ENCODE measurements around the gene LATS1.
"Not testable (repeated sequence)": the region's sequence is repeated elsewhere in the genome, so short reads cannot be mapped to it uniquely, and the experiment has no call there.

The LATS1 gene

GRCh38 chr6:149728499-149729234 is 10.8 kb upstream of the LATS1 start:
- DNase-seq (ENCODE audit: low spot score), result no peak

DNA sequence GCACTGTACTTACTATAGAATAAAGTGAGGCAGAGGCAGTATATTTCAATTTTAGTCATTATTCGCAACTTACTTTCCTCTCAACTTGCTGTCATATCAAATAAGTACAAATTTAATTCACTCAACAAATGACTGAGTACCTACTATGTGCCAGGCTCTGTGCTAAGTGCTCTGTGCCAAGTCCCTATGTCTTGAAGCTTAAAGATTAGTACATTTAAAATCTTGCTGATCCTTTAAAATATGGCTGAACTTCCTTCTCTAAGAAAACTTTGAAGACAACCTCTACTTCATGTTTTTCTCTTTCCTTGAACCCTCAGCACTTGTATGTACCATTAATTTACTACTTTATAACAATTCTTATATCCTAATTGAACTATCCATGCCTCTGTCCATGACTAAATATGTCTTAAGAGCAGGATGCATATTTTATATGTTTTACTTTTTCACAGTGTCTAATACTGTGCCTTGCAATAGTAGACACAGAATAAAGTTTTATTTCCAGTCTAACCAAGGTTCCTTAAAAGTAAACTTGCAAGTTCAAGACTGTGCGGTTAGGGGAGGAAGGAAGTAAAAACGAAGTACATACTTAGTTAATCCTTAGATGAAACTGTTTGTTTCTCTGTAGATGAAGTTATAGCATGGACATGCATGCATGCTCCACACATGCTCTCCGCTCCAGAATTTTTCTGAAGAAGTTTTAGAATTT is 10.0 kb upstream of the LATS1 start:
- no peak for DNase-seq (ENCODE audit: low spot score)

- DNase-seq (ENCODE audit: low spot score), result no peak
Observed at GRCh38 chr6:149725785-149726184, 7.9 kb upstream of the LATS1 start.

- DNase-seq (ENCODE audit: low spot score), result peak; percentile 58
Observed at GRCh38 chr6:149723771-149724417, 6.0 kb upstream of the LATS1 start.

GRCh38 chr6:149723262-149723661 is 5.4 kb upstream of the LATS1 start:
- no peak for DNase-seq (ENCODE audit: low spot score)

- no peak for DNase-seq (ENCODE audit: low spot score)
Observed at GRCh38 chr6:149719531-149719930, 1.6 kb upstream of the LATS1 start.

GRCh38 chr6:149717255-149717587 is 680 bp downstream of the LATS1 start:
- DNase-seq (ENCODE audit: low spot score), result no peak

DNA sequence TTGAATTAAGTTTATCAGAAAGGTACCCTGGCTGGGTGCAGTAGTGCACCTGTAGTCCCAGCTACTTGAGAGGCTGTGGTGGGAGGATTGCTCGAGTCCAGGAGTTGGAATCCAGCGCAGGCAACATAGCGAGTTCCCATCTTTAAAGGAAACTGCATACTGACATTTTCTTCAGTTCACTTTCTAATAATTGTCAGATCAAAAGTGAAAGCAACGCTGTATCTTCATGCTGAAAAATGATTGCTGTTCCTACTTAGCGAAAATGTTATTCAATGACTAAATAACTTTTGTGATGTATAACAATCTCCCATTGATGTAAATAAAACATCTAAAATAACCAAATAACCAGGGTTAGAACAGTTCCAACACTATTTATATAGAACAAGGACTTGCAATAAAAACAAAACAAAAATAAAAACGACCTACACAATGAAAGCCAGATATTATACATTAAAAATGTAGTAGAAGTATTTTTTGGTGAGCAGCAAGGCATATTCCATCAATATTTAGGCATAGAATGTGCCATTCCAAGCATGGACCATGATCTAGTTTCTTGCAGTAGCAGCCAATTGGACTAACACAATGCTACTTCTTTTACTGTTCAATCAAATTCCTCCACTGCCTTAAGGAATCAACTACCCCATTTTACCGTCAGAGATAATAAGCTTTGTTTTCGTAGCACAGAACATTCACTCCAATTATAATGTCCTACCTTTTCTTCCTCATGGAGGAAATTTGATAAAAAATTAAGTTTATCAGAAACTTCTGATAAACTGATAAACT is 1.5 kb downstream of the LATS1 start:
- no peak for DNase-seq (ENCODE audit: low spot score)

DNA sequence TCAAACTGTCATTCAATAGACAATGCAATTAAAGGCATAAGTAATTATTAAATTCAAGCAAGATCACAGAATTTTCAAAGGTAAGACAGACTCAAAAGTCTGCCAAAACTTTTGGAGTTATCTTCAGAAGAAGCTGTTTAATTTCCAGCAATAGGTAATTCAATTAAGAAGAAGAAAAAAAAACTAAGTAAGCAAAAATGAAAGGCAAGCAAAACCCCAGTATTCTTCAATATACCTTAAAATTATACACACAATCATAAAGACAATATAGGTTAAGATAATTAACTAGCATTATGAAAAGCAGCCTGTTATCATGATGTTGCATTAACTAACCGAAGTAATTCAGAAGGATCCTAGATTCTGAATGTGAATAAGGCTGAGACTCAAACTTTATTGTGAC is 3.5 kb downstream of the LATS1 start:
- no peak for DNase-seq (ENCODE audit: low spot score)

GRCh38 chr6:149711711-149712110 is 6.2 kb downstream of the LATS1 start:
- no peak for DNase-seq (ENCODE audit: low spot score)

DNA sequence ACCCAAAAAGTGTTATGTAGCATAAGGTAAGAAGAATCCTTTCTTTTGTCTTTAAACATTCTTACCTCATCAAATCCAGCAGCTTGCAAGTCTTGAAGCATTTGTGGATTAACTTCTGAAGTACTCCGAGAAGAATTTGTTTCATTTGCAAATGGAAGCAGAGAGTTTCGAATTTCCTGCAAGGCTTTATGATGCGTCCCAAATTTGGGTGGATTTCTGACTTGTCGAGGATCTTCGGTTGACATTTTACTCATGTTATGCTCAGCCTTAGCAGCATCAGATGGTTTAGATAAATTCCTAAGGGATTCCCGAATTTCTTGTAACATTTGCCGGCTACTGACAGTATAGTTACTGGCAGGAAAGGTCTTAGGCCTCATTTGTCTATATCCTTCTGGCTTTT is 16.2 kb downstream of the LATS1 start:
- no peak for DNase-seq (ENCODE audit: low spot score)

- DNase-seq (ENCODE audit: low spot score), result no peak
Observed at GRCh38 chr6:149699150-149699549, 18.8 kb downstream of the LATS1 start.

DNA sequence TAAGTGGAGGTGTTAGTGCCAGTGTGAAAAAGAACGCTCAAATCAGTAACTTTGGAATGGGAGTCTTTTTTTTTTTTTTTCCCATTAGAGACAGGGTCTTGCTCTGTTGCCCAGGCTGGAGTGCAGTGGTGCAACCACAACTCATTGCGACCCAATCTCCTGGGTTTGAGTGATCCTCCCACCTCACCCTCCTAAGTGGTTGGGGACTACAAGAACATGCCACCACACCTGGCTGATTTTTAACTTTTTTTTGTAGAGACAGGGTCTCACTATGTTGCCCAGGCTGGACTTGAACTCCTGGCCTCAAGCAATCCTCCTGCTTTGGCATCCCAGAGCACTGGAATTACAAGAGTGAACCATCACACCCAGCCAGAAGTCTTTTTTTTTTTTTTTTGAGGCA is 19.7 kb downstream of the LATS1 start:
- DNase-seq (ENCODE audit: low spot score), result no peak

- DNase-seq (ENCODE audit: low spot score), result no peak
Observed at GRCh38 chr6:149696901-149697300, 21.0 kb downstream of the LATS1 start.

DNA sequence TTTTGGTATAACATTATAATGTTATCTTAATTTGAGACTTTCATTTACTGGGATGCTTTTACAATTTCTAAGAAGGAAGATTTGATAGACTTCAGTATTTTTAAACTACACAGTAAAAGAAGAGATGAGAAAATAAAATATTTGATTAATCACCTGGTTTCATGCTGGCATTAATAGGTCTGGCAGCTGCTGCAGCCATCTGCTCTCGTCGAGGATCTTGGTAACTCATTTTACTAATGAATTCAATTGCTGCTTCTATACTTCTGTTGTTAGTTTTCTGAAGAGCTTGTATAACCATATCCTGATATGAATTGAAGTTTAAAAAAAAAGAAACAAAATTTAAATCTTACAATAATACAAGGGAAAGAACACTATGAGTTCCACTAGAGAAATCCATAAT is 23.0 kb downstream of the LATS1 start:
- DNase-seq (ENCODE audit: low spot score), result no peak

- DNase-seq (ENCODE audit: low spot score), result no peak
Observed at GRCh38 chr6:149691201-149691600, 26.7 kb downstream of the LATS1 start.

DNA sequence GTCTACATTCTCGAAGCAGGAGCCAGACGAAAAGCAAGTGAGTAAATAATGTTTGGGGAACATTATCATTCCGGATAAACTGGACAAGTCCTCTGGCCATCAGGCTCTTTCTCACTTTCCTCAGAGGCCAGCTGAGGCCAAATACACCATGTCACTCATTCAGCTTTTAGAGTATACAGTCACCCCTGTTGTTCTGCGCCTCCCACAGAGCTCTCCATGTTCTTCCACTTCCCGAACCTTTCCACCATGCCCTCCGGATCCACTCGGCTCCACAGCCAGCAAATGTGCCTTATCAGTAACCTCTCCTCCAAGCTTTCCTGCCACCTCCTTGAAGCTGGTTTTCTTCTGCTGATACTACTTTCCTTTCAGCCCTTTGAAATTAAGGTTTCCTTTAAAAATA is 31.7 kb downstream of the LATS1 start:
- DNase-seq (ENCODE audit: low spot score), result no peak

GRCh38 chr6:149683256-149683859 is 34.5 kb downstream of the LATS1 start:
- no peak for DNase-seq (ENCODE audit: low spot score)

DNA sequence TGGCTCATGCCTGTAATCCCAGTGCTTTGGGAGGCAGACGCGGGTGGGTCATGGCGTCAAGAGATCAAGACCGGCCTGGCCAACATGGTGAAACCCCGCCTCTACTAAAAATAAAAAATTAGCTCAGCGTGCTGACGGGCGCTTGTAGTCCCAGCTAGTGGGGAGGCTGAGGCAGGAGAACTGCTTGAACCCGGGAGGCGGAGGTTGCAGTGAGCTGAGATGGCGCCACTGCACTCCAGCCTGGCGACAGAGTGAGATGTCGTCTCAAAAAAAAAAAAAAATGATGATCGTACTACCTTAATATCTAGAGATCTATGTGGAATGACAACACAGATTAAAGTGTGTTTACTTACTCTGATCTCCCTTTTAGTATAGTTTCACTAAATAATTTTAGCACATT is 36.1 kb downstream of the LATS1 start:
- DNase-seq (ENCODE audit: low spot score), result not testable (repeated sequence)

DNA sequence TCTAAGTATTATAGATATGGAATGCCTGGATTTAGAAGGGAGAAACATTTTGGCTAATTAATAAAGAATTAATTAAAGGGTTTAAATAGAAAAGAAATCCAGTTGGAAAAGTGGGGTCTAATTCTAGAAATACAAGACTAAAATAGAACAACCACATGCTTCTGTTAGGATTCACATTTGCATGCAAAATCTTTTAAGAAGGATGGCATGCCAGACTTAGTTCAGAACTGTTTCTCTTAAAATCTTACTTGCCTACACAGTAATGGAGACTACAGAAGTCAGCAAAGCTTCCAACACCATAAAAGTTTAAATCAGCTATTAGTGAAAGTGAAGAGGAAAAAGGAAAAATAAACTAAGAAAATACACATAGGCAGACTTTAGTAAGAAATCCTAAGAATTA is 36.7 kb downstream of the LATS1 start:
- DNase-seq (ENCODE audit: low spot score), result no peak

GRCh38 chr6:149680503-149680902 is 37.4 kb downstream of the LATS1 start:
- no peak for DNase-seq (ENCODE audit: low spot score)

DNA sequence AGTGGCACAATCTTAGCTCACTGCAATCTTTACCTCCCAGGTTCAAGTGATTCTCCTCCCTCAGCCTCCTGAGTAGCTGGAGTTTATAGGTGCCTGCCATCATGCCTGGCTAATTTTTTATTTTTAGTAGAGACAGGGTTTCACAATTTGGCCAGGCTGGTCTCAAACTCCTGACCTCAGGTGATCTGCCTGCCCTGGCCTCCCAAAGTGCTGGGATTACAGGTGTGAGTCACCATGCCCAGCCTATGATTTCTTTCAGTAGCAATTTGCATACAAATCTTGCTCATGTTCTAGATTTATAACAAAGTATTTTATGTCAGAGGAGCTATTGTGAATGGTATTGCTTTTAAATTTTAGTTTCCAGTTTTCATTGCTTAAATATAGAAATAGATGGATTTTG is 45.6 kb downstream of the LATS1 start:
- not testable (repeated sequence) for DNase-seq (ENCODE audit: low spot score)
